Measurements from ENCODE around the gene WDFY3.

The WDFY3 gene

DNA sequence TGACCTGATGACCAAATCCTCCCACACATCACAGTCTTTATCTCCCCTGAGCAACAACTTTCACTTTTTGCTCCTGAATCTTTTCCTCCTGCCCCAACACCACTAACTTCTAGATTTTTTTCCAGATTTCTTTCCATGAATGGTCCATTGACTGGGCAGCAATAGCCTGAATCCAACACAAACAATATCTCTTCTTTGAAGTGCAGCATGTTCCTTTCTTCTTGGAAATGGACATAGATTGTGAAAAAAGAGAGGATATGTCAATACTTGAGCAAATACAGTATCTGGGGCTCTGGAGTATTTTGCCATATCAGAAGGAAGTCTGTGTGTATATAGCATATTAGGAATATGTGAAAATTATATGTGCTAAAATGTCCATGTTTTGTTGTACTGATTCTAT, 328.4 kb downstream of the WDFY3 start:
- Histone ChIP-seq H3K9me3 (replicated peaks in 1 of 11) (peaks cover 0 to 10% (median 0%) of the 10 kb centered on the region in 11 experiments; a peak in 1 of 22 replicates), H3K4me1 (no peaks in the 10 kb centered on the region; a peak in 1 of 20 replicates), H3K27ac (no peak overlapping the region), H3K4me3 (no peak overlapping the region), H4K20me1 (no peaks in the 10 kb centered on the region), H3K4me2 (no peak overlapping the region), H3K27me3 (no peaks in the 10 kb centered on the region), H3K9ac (no peak overlapping the region), H3K36me3 (no peaks in the 10 kb centered on the region; a peak in 1 of 22 replicates)
- no peak for TF ChIP-seq Cebpa-rat (IDR thresholded peaks at IDR 0.05)

GRCh38 chr4:84634961-84635360, 331.5 kb downstream of the WDFY3 start:
- H3K4me2 ChIP-seq: no peak overlapping the region
- H3K9ac ChIP-seq: no peak overlapping the region
- no peaks in the 10 kb centered on the region; a peak in 1 of 20 replicates for H3K4me1 ChIP-seq
- no peaks in the 10 kb centered on the region for H4K20me1 ChIP-seq
- no peak overlapping the region for H3K4me3 ChIP-seq
- peaks cover 0 to 10% (median 0%) of the 10 kb centered on the region in 11 experiments; a peak in 1 of 22 replicates for H3K9me3 ChIP-seq (replicated peaks in 1 of 11)
- H3K36me3 ChIP-seq: no peaks in the 10 kb centered on the region
- H3K27me3 ChIP-seq: no peaks in the 10 kb centered on the region
- TF ChIP-seq Cebpa-rat (IDR thresholded peaks at IDR 0.05): no peak
- H3K27ac ChIP-seq: no peak overlapping the region

GRCh38 chr4:84632092-84632491, 334.4 kb downstream of the WDFY3 start:
- Histone ChIP-seq H3K4me2 (no peak overlapping the region), H3K27ac (no peak overlapping the region), H3K27me3 (no peaks in the 10 kb centered on the region), H3K36me3 (no peaks in the 10 kb centered on the region), H3K9me3 (replicated peaks in 1 of 11) (peaks cover 0 to 7% (median 0%) of the 10 kb centered on the region in 11 experiments; a peak in 1 of 22 replicates), H3K4me1 (no peaks in the 10 kb centered on the region), H3K9ac (no peak overlapping the region), H4K20me1 (no peaks in the 10 kb centered on the region), H3K4me3 (no peak overlapping the region)
- TF ChIP-seq Cebpa-rat (IDR thresholded peaks at IDR 0.05): no peak

- Histone ChIP-seq H3K9ac (no peak overlapping the region), H3K9me3 (replicated peaks in 1 of 11) (0 out of 22 replicates have a peak, but pooled peaks cover 0 to 2% (median 0%) of the 10 kb centered on the region in 11 experiments), H3K4me1 (no peaks in the 10 kb centered on the region), H4K20me1 (no peaks in the 10 kb centered on the region), H3K27ac (no peak overlapping the region), H3K4me3 (no peak overlapping the region), H3K27me3 (no peaks in the 10 kb centered on the region), H3K4me2 (no peak overlapping the region), H3K36me3 (no peaks in the 10 kb centered on the region)
- no peak for TF ChIP-seq Cebpa-rat (IDR thresholded peaks at IDR 0.05)
Measured at GRCh38 chr4:84631573-84631972, 334.9 kb downstream of the WDFY3 start.

DNA sequence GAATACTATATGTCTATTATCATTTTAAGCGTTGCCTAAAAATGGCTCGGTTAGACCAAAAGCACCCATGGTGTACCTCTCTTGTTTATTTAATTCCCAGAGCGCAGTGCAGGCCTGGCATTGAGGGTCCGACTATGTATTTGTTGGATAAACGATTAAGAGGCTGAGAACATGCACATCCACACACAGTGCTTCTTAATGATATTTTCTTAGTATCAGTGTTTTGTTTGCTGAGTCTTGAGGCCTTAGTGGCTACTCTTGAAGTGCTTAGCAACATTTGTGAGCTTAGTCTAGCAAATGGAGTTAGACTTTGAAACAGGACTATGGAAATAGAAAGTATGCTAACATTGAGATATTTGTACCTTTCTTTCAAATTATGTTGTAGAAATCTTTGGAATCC, 339.8 kb downstream of the WDFY3 start:
- Histone ChIP-seq H3K4me1 (peaks cover 0 to 14% (median 0%) of the 10 kb centered on the region in 10 experiments; a peak in 6 of 20 replicates), H3K4me3 (no peak overlapping the region)
- no peak for TF ChIP-seq Cebpa-rat (IDR thresholded peaks at IDR 0.05)

GRCh38 chr4:84623661-84624060, 342.8 kb downstream of the WDFY3 start:
- Histone ChIP-seq H3K4me3 (no peak overlapping the region), H3K27ac (no peak overlapping the region), H3K36me3 (no peaks in the 10 kb centered on the region), H3K4me1 (peaks cover 0 to 14% (median 0%) of the 10 kb centered on the region in 10 experiments; a peak in 6 of 20 replicates), H3K9ac (no peak overlapping the region), H4K20me1 (no peaks in the 10 kb centered on the region), H3K4me2 (no peak overlapping the region), H3K9me3 (replicated peaks in 1 of 11) (no peaks in the 10 kb centered on the region), H3K27me3 (no peaks in the 10 kb centered on the region)
- no peak for TF ChIP-seq Cebpa-rat (IDR thresholded peaks at IDR 0.05)

More for the DNA sequence above, 339.8 kb downstream of the WDFY3 start:
- Histone ChIP-seq H3K4me2 (no peak overlapping the region), H3K9ac (no peak overlapping the region), H4K20me1 (no peaks in the 10 kb centered on the region), H3K9me3 (replicated peaks in 1 of 11) (no peaks in the 10 kb centered on the region), H3K27me3 (no peaks in the 10 kb centered on the region), H3K27ac (no peak overlapping the region), H3K36me3 (no peaks in the 10 kb centered on the region)

DNA sequence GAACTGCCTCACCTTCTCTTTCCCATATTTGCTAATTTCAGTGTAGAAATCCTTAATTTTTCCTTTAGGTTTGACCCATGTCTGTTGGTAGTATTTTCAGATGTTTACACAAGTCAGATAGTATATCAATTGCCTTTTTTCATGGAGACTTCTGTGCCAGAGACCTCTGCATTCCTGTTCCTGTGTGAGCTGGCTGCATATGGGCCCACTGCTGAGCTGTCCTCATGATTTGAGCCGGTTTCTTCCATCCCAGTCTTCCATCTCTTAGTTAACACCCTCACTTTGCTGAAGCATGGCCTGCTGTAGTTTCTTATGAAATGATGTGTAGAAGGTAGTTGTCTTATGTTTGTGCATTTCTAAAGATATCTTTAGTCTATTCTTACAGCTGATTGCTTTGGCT, 343.5 kb downstream of the WDFY3 start:
- peaks cover 0 to 14% (median 0%) of the 10 kb centered on the region in 10 experiments; a peak in 6 of 20 replicates for H3K4me1 ChIP-seq
- H3K9ac ChIP-seq: no peak overlapping the region
- peak overlapping the region in 3 of 11 experiments; percentile 5 to 53 (median 29); a peak in 2 of 22 replicates for H3K4me2 ChIP-seq
- H3K27me3 ChIP-seq: no peaks in the 10 kb centered on the region
- no peak overlapping the region for H3K4me3 ChIP-seq
- no peaks in the 10 kb centered on the region for H3K36me3 ChIP-seq
- no peaks in the 10 kb centered on the region for H4K20me1 ChIP-seq
- TF ChIP-seq Cebpa-rat (IDR thresholded peaks at IDR 0.05): no peak
- H3K27ac ChIP-seq: no peak overlapping the region
- H3K9me3 ChIP-seq (replicated peaks in 1 of 11): no peaks in the 10 kb centered on the region
